OCI-LY3 (cell line): Measurements from ENCODE around the gene LMX1B.

ENCODE experiments used
- CTCF ChIP-seq: fragments of 200-600, 300-600 bp; sonication (generic); IDR thresholded peaks from 2 replicates; pipeline ENCODE4 v1.5.1; 2014; ENCODE audit warnings: antibody characterized with exemption, low read length, low read depth
- EZH2phosphoT487 ChIP-seq: fragments of 200-600 bp; shearing (Covaris generic); IDR thresholded peaks from 2 replicates; pipeline ENCODE4 v1.6.1; 2018; ENCODE audit warnings: antibody characterized with exemption, mixed run types, low read depth

- no peak for TF ChIP-seq CTCF
- TF ChIP-seq EZH2phosphoT487, result no peak
These were observed 5.8 kb downstream of the LMX1B start for GRCh38 chr9:126619361-126620135.
